Endometrium (tissue), 2 donors: ENCODE data around the gene ERLEC1.
"Not testable (repeated sequence)": the region's sequence is repeated elsewhere in the genome, so short reads cannot be mapped to it uniquely, and the experiment has no call there.

Experiments
- FAIRE-seq: peaks from 2 replicates; lab custom pipeline; 2012; peaks lifted over from hg19 to GRCh38; lab: Jason Lieb, UNC
- donor health status: control.
- donor health status: control.

The ERLEC1 gene

DNA sequence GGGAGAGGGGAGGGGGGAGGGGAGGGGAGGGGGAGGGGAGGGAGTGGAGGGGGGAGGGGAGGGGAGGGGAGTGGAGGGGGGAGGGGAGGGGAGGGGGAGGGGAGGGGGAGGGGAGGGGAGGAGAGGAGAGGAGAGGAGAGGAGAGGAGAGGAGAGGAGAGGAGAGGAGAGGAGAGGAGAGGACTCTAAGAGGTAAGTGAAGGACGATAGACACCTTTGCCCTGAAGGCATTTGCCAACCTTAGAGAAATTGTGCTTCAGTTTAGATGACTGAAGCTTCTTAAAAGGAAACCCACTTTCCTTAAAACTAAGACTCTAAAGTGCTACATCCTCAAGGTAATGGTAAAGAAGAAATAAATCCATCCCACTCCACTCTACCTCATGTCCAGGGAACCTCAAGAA, 53.7 kb downstream of the ERLEC1 start:
- no peak for FAIRE-seq

DNA sequence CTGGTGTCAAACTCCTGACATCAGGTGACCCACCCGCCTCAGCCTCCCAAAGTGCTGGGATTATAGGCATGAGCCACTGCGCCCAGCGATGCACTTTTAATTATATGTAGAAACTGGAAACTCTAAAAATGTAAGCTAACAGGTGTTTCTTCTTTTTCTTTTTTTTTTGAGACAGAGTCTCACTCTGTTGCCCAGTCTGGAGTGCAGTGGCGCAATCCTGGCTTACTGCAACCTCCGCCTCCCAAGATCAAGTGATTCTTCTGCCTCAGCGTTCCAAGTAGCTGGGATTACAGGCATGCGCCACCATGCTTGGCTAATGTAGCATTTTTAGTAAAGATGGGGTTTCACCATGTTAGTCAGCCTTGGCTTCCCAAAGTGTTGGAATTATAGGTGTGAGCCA, 54.8 kb downstream of the ERLEC1 start:
- not testable (repeated sequence) for FAIRE-seq

DNA sequence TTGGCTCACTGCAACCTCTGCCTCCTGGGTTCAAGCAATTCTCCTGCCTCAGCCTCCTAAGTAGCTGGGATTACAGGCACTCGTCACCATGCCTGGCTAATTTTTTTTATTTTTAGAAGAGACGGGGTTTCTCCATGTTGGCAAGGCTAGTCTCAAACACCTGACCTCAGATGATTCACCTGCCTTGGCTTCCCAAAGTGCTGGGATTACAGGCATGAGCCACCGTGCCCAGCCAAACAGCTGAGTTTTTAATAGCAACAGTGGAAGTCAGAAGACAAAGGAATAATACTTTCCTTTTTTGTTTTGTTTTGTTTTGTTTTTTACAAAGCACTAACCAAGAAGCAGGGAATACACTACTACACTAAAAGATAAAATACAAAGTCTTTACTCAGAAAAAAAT, 56.0 kb downstream of the ERLEC1 start:
- FAIRE-seq, result no peak

DNA sequence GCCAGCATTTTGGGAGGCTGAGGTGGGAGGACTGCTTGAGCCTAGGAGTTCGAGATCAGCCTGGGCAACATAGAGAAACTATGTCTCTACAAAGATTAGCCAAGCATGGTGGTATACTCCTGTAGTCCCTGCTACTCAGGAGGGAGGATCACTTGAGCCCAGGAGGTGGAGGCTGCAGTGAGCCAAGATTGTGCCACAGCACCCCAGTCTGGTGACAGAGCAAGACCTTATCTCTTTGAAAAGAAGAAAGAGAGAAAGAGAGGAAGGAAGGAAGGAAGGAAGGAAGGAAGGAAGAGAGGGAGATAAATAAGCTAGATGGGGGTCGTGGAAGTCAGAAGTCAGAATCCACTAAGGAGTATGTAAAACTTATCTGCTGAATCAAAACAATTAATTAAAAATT, 56.8 kb downstream of the ERLEC1 start:
- no peak for FAIRE-seq

DNA sequence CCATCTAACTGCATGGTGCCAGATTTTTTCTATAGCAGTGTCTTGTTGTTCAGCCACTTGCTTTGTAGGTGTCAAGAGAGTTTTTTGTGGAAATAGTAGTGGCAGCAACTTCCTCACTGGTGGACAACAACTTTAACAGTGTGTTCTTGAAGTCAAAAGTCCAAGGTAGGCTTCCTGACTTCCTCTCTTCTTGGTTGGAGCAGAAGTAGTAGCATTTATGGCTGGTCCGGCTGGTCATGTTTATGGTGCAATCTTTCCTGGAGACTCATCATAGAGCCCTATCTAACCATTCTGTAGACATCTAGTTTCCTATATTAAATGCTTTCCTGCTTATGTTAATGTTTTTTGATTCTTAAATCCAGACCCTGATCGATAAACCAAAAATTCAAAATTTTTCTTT, 61.2 kb downstream of the ERLEC1 start:
- no peak for FAIRE-seq

DNA sequence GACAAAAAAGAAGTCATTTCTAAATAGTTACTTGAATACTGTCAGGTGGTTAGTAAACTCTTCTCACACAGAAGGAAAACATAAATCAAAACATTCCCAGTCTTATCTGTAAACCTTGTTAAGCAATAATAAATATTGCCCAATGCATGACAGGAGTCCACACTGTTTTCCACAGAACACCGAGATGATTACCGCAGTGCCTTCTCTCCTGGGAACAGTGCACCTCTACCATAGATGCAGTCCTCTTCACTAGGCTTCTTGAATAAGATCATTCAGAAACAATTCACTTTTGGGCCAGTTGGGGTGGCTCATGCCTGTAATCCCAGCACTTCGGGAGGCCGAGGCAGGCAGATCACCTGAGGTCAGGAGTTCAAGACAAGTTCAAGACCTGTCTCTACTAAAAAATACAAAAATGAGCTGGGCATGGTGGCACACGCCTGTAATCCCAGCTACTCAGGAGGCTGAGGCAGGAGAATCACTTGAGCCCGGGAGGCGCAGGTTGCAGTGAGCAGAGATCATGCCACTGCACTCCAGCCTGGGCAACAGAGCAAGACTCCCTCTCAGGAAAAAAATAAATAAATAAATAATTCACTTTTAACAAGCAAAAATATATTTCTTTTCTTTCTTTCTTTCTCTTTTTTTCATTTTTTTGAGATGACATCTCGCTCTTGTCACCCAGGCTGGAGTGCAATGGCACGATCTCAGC, 64.4 kb downstream of the ERLEC1 start:
- FAIRE-seq, result not testable (repeated sequence)

DNA sequence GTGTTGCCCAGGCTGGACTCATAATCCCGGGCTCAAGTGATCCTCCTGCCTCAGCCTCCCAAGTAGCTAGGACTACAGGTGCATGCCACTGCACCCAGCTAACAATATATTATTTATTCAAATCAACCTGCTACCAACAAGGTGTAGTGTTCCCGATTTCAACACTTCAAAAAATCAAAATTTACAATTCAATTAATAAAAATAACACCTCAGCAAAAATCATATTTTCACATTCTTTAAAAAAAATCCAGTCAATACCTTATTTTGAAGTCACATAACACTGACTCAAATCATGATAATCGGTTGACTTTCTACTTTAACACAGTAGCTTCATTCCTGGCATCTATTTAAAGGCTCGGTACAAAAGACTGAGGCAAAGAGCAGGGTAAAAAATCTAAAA, 65.7 kb downstream of the ERLEC1 start:
- FAIRE-seq, result no peak

DNA sequence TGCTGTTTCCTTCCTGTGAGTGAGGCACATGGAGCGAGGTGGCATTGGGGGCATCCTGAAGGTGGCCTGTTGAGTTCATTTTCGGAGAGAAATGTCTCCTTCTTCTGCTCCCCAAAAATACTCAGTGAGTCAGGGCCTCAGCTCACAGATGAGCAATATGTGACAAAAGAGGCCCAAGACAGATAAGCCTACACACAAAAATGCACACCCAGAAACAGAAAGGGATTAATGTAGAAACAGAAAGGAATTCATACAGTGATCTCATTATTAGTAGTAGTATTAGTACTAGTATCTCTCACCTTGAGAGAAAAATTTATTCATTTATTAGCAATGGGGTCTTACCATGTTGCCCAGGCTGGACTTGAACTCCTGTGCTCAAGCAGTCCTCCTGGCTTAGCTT, 67.8 kb downstream of the ERLEC1 start:
- FAIRE-seq, result no peak

DNA sequence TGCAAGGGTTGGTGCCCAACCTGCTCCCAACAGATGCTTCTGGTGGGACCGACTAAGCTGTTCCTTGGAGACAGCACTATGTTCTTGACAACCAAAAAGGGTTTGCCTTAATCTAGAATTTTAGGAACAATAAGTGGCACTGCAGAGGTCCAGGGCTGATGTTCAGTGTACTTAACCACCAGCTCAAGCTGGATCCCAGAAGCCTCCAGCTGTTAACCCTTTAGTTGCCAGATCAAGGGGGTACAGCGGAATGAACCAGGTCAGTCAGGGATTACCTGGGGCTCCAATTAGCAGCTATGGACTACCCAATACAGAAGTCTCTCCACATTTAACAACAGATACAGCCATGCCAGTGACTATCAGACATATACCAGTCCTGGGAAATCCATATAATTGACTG, 69.4 kb downstream of the ERLEC1 start:
- FAIRE-seq, result no peak

DNA sequence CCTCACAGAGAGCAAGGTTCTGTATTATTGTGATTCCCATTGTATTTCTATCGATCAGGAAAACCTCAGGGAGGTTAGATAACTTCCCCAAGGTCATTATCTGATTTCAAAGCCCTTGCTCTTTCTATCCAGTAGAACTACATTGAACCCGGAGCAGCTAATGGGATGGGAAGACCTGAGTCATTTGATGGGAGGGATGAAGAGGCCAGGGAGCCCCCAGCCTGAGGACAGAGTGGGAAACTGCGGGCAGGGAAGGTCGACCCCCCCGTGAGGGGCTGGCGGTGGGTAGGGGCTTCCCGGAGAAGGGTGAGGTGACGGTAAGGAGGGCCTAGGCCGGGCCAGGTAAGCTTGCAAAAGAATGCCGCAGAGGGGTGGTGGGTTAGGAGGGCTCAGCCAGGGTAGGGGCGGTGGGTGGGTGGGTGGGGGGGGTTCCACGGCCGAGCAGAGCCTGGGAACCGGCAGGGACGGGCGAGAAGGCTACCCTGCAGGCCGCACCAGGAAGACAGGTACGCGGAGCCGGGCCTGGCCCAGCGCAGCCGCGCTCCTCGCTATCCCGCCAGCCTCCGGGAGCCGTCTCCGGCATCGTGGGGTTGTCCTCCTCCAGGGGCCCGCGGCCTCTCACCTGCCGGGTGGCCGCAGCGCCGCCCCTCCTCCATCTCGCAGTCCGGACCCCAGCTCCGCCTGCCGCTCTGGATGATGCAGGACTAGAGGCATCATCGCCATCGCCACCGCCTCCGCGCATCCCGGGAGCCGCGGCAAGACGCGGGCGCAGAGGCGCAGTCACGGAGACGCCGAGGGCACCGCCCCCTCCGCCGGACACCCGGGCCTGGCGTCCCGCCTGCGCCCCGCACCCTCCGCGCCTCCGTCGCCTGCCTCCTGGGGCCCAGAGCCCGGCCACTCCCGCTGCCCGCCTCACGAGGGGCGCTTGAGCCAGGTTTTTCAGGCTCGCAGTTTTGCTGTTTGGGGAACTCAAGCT, 72.7 kb downstream of the ERLEC1 start, which contains the start of gene GPR75:
Gene GPR75, minus strand, starts transcription at position 762 of the 976 bp plus-strand sequence. CDS start 5,211 bp downstream, outside the sequence.
- FAIRE-seq, result no peak

DNA sequence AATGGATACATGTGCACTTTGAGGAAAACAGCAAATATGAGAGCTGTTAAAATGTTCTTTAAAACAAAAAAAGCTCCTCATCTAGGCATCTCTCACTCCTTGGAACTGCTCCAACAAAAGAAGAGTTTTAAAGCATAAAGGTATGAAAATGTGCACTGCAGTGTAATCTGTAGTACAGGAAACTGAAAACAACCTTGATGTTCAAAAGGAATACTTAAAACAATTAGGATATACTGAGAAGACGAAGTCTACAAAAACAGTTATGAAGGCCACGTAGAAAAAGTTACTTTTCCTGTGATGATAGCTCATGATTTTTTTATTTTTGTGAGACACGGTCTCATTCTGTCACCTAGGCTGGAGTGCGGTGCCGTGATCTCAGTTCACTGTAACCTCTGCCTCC, 75.0 kb downstream of the ERLEC1 start:
- no peak for FAIRE-seq

DNA sequence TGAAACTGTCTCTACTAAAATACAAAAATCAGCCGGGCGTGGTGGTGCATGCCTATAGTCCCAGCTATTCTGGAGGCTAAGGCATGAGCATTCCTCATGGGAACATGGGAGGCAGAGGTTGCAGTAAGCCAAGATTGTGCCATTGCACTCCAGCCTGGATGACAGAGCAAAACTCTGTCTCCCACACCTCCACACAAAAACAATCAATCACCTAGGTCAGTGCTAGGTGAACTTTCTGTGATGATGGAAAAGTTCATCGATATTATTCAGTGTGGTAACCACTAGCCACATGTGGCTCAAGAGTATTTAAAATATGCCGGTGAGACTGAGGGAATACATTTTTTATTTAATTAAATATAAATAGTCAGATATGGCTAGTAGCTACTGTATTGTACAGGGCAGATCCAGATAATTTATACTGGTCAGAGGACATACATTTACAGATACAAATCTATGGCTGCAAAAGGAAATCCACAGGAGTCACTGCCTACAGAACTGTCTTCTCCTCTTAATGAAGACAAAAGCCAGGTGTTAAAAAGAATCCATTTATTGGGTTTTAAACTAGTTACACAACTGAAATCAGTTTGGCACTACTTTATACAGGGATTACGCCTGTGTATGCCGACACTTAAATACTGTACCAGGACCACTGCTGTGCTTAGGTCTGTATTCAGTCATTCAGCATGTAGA, 76.8 kb downstream of the ERLEC1 start:
- no peak for FAIRE-seq

DNA sequence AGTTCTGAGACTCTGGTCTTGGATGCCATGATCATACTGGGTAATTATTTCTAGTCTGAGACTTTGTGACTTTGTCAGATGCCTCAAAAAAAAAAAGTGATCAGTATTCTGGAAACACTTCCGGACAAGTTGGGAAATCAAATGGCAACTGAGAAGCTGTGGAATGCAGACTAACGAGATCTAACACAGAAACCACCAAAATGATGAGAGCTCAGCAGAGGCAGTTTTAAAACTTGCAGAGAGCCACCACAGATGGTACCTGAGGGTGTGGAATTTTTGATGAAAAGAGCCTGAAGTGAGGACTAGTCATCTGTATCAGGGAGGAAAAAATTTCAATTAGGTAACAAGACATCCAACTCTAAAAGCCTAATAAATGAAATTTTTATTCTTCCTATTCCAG, 78.4 kb downstream of the ERLEC1 start:
- no peak for FAIRE-seq

DNA sequence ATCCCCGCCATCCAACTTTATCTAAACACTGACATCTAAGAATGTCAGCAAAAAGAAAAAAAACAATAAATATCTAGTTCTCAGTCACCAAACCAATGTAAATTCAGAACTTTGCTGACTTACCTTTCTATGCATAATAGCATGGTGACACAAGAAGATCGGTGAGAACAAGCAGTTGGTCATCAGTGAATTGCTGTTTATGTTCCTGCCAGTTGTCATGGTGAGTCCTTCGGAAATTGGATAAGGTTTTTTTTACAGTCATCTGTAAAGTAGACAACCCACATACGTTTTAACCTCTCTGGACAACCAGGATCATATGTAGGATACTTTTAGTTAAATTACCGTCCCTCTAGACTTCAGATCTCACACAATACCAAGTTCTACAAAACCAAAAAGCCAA, 79.1 kb downstream of the ERLEC1 start:
- FAIRE-seq, result no peak

DNA sequence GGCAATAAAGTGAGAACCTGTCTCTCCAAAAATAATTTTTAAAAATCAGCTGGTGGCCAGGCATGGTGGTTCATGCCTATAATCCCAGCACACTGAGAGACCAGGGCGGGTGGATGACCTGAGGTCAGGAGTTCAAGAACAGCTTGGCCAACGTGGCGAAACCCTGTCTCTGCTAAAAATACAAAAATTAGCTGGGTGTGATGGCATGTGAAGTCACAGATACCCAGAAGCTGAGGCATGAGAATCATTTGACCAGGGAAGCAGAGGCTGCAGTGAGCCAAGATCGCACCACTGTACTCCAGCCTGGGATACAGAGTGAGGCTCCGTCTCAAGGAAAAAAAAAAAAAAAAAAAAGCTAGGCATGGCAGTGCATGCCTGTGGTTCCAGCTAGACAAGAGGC, 80.3 kb downstream of the ERLEC1 start:
- no peak for FAIRE-seq

DNA sequence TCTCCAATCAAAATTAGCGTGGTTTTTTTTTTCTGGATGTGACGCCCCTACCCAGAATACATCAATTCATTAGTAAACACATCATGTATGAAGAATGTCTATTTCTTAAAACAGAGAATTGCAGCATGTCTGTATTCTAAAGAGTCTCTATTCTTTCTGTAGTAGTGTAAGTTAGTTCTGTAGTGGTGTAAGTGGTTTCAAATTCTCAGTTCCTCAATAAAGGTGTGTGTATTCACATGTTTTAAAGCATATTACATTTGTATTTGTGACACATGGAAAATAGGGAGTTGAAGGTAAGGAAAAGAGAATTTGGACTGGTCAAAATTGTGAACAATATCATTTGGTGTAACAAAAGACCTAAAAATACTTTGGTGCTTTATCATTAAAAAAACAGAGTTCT, 80.9 kb downstream of the ERLEC1 start:
- FAIRE-seq, result no peak
